Neural progenitor cell (in vitro differentiated cells): Measurements from ENCODE around the gene CAMK2A.

Experiments used
- CTCF ChIP-seq: fragments of 200-600 bp; sonication (generic); IDR thresholded peaks from 2 replicates; pipeline ENCODE4 v1.5.1; 2017; ENCODE audit warnings: antibody characterized with exemption, mild to moderate bottlenecking
- EZH2 ChIP-seq: fragments of 200-600 bp; sonication (generic); IDR thresholded peaks from 2 replicates; pipeline ENCODE4 v1.6.1; 2017; ENCODE audit warnings: antibody characterized with exemption, mild to moderate bottlenecking, moderate library complexity

GRCh38 chr5:150183436-150183835 lies 106.1 kb downstream of the CAMK2A start:
- TF ChIP-seq CTCF, result no peak
- no peak for TF ChIP-seq EZH2
